B cell (primary cell): ENCODE measurements around the gene KMO. TPM values are rescaled to one million over a fixed set of nuclear protein-coding genes. Genes with fewer than 3 reads are reported as not detected.

Experiments
- ATAC-seq: fragments of 200-7000 bp; cut with Tn5 transposase; one replicate; pipeline ENCODE4 v1.10.0; 2021; ENCODE audit warnings: low read depth, mild to moderate bottlenecking, moderate number of reproducible peaks, moderate library complexity
- CTCF ChIA-PET: fragments of 350-600 bp; sonication (Branson Sonifier 250); formaldehyde crosslinking; loops from one replicate; lab custom pipeline; 2021; ENCODE audit warnings: antibody characterized with exemption, inconsistent platforms; lab: Charles Lee
- POLR2A ChIA-PET: fragments of 350-600 bp; sonication (Branson Sonifier 250); formaldehyde crosslinking; loops from one replicate; lab custom pipeline; 2021; ENCODE audit warnings: antibody characterized with exemption; lab: Charles Lee
- DNase-seq: peaks from one replicate; pipeline ENCODE4 v3.0.0; 2013
- H2AFZ ChIP-seq: 2 replicates; pipeline ENCODE4 v1.6.1; 2012; ENCODE audit warnings: mild to moderate bottlenecking, low read depth, low read length; ENCODE audit not compliant: insufficient read depth, poor library complexity, severe bottlenecking
- H3K27ac ChIP-seq, 2 donors: 1 replicate in 1 of 2; 2 replicates in 1 of 2; pipeline ENCODE4 v1.5.1; 2012 to 2013; ENCODE audit warnings: low read length in 2 of 2, mild to moderate bottlenecking in 2 of 2, moderate library complexity in 1 of 2
- H3K27me3 ChIP-seq, 4 experiments: fragments of 200-600 bp in 1 of 4; sonication (generic) in 1 of 4; replicated peaks in 1 of 4; 1 replicate in 2 of 4; 2 replicates in 2 of 4; pipeline versions ENCODE4 v1.6.1 to v1.7.0; 2013 to 2016; ENCODE audit warnings: low read length in 3 of 4, mild to moderate bottlenecking in 2 of 4, mixed read lengths in 1 of 4, moderate library complexity in 1 of 4; ENCODE audit not compliant: insufficient read depth in 4 of 4, control insufficient read depth in 3 of 4; ENCODE audit errors: control extremely low read depth in 1 of 4
- H3K36me3 ChIP-seq, 2 experiments: replicated peaks in 1 of 2; 1 replicate in 1 of 2; 2 replicates in 1 of 2; pipeline versions ENCODE4 v1.6.1 to v1.7.1; 2013; ENCODE audit warnings: low read length in 1 of 2; ENCODE audit not compliant: insufficient read depth in 2 of 2, control insufficient read depth in 1 of 2; ENCODE audit errors: control extremely low read depth in 1 of 2, extremely low read depth in 1 of 2
- H3K4me1 ChIP-seq, 2 donors: fragments of 200-600 bp in 1 of 2; sonication (generic) in 1 of 2; 1 replicate in 1 of 2; 2 replicates in 1 of 2; pipeline versions ENCODE4 v1.5.1 to v1.6.1; 2013 to 2017; ENCODE audit warnings: low read length in 2 of 2; ENCODE audit not compliant: control insufficient read depth in 2 of 2, insufficient read depth in 2 of 2
- H3K4me2 ChIP-seq: replicated peaks from 2 replicates; pipeline ENCODE3; 2012; ENCODE audit warnings: mild to moderate bottlenecking, low read depth, low read length; ENCODE audit not compliant: poor library complexity, severe bottlenecking
- H3K4me3 ChIP-seq, 5 experiments: fragments of 200-600 bp in 1 of 5; sonication (generic) in 1 of 5; 1 replicate in 3 of 5; 2 replicates in 2 of 5; pipeline versions ENCODE4 v1.5.1 to v1.7.0; 2011 to 2016; ENCODE audit warnings: low read length in 4 of 5, mild to moderate bottlenecking in 4 of 5, low read depth in 2 of 5, control low read depth in 1 of 5, moderate library complexity in 1 of 5; ENCODE audit not compliant: insufficient read depth in 1 of 5; ENCODE audit errors: control extremely low read depth in 1 of 5, extremely low read depth in 1 of 5
- H3K79me2 ChIP-seq: fragments of 200-600 bp; sonication (generic); one replicate; pipeline ENCODE4 v1.6.0; 2016; ENCODE audit warnings: low read length; ENCODE audit not compliant: control insufficient read depth, insufficient read depth
- H3K9ac ChIP-seq: fragments of 200-600 bp; sonication (generic); 2 replicates; pipeline ENCODE4 v1.6.1; 2017; ENCODE audit warnings: mild to moderate bottlenecking, low read length, moderate library complexity
- H3K9me3 ChIP-seq, 3 donors: one replicate each; pipeline versions ENCODE4 v1.6.1 to v1.7.1; 2013; ENCODE audit warnings: low read length in 2 of 3; ENCODE audit not compliant: control insufficient read depth in 2 of 3, insufficient read depth in 1 of 3; ENCODE audit errors: control extremely low read depth in 1 of 3
- H4K20me1 ChIP-seq: 2 replicates; pipeline ENCODE4 v1.6.0; 2012; ENCODE audit warnings: mild to moderate bottlenecking, low read length; ENCODE audit not compliant: insufficient read depth, control insufficient read depth, poor library complexity, severe bottlenecking
- H3K27ac Mint-ChIP-seq: one replicate; pipeline ENCODE4 v1.8.0; 2021; ENCODE audit warnings: mixed read lengths
- H3K27me3 Mint-ChIP-seq: one replicate; pipeline ENCODE4 v1.8.0; 2021; ENCODE audit warnings: mixed read lengths
- H3K4me1 Mint-ChIP-seq: one replicate; pipeline ENCODE4 v1.8.0; 2021; ENCODE audit warnings: mixed read lengths
- H3K4me3 Mint-ChIP-seq: one replicate; pipeline ENCODE4 v1.8.0; 2021; ENCODE audit warnings: mixed read lengths
- H3K9me3 Mint-ChIP-seq: one replicate; pipeline ENCODE4 v1.8.0; 2022; ENCODE audit warnings: mixed read lengths; ENCODE audit not compliant: insufficient read depth
- CTCF ChIP-seq: fragments of 200-600 bp; IDR thresholded peaks from one replicate; pipeline ENCODE4 v1.8.0; 2022; ENCODE audit warnings: antibody characterized with exemption, mild to moderate bottlenecking
- EZH2 ChIP-seq: IDR thresholded peaks from 2 replicates; pipeline ENCODE4 v1.6.1; 2012; ENCODE audit warnings: borderline replicate concordance, low read depth, mild to moderate bottlenecking, moderate library complexity, low read length; ENCODE audit not compliant: insufficient read depth, poor library complexity, severe bottlenecking
- WGBS: methylation state at CpG from one replicate; pipeline ENCODE4 v1.1.5; 2013; ENCODE audit warnings: missing lambda C conversion rate; ENCODE audit not compliant: insufficient coverage; 5-methylcytosine and 5-hydroxymethylcytosine counted together
- intact Hi-C: fragments of 100-400 bp; cut with micrococcal nuclease; formaldehyde crosslinking; loops from one replicate; pipeline ENCODE4 v1.10.0; 2022
- polyA plus RNA-seq: library from polyadenylated mRNA; depleted of rRNA; stranded (reverse); fragments of >200 nt; gene quantifications from 2 replicates; pipeline ENCODE4 v1.2.3, GENCODE V29; 2012
- total RNA-seq, 2 donors: library from RNA; stranded (reverse); fragments of 120-200 nt in 1 of 2; gene quantifications; 1 replicate in 1 of 2; 2 replicates in 1 of 2; pipeline versions ENCODE4 v1.2.3 to v1.2.4, GENCODE V29; 2013 to 2022

Gene KMO
- total and polyA plus RNA-seq, 2 donors (not counting 1 experiment from before 2014, with no cell fraction given): 14.0 to 34.0 TPM

- Mint-ChIP-seq H3K9me3 (no peaks in the 10 kb centered on the region), H3K4me1 (peaks cover 11% of the 10 kb centered on the region), H3K27me3 (no peaks in the 10 kb centered on the region), H3K27ac (peak overlapping the region; percentile 22), H3K4me3 (no peak overlapping the region)
- DNase-seq (no peak), ATAC-seq (no peak)
- H3K79me2 ChIP-seq: peaks cover 12% of the 10 kb centered on the region
- no peaks in the 10 kb centered on the region for H3K4me1 ChIP-seq
- H3K36me3 ChIP-seq: peaks cover 28 to 81% of the 10 kb centered on the region in 2 experiments
- WGBS: 85% methylated on average over 4 of the region's 4 CpGs
- H3K4me3 ChIP-seq: no peak overlapping the region
- no peak overlapping the region for H3K4me2 ChIP-seq
- intact Hi-C loops: no loop called here
- CTCF ChIA-PET: no interaction called here
- peak overlapping the region in 1 of 2 donors; percentile 28 for H3K27ac ChIP-seq
- POLR2A ChIA-PET: no interaction called here
- H4K20me1 ChIP-seq: no peaks in the 10 kb centered on the region
- no peak overlapping the region for H2AFZ ChIP-seq
- TF ChIP-seq CTCF: no peak
- no peak for TF ChIP-seq EZH2
- no peaks in the 10 kb centered on the region for H3K27me3 ChIP-seq
- H3K9ac ChIP-seq: no peak overlapping the region
- H3K9me3 ChIP-seq: no peaks in the 10 kb centered on the region
Measured at GRCh38 chr1:241560146-241560848, 28.1 kb downstream of the KMO start.

DNA sequence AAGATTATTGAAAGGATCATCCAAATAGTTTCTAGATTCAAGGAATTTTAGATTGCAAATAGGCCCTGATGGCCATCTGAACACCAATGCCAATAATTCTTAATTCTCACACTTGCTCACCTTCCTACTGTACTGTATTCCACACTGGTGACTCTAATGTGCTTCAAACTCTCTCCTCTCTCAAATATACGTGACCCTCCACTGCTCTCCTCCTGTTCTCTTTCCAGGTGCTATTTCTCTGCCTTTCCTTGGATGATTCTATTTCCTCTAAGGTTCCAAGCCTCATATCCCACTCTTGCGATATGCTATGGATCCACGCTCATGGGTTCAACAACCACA lies 28.6 kb downstream of the KMO start:
- peak overlapping the region; percentile 68 for H3K27ac Mint-ChIP-seq
- DNase-seq: no peak
- H3K4me3 ChIP-seq: no peak overlapping the region
- ATAC-seq: no peak
- intact Hi-C loops: no loop called here
- no peaks in the 10 kb centered on the region for H3K27me3 ChIP-seq
- no peaks in the 10 kb centered on the region for H3K9me3 Mint-ChIP-seq
- H3K4me3 Mint-ChIP-seq: no peak overlapping the region
- H3K4me1 Mint-ChIP-seq: peaks cover 11% of the 10 kb centered on the region
- H3K36me3 ChIP-seq: peaks cover 28 to 80% of the 10 kb centered on the region in 2 experiments
- CTCF ChIA-PET: no interaction called here
- no peak overlapping the region for H3K27ac ChIP-seq
- POLR2A ChIA-PET: no interaction called here
- H4K20me1 ChIP-seq: no peaks in the 10 kb centered on the region
- no peaks in the 10 kb centered on the region for H3K4me1 ChIP-seq
- WGBS: 94% methylated on average over 3 of the region's 3 CpGs
- H2AFZ ChIP-seq: no peak overlapping the region
- no peak overlapping the region for H3K9ac ChIP-seq
- H3K4me2 ChIP-seq: no peak overlapping the region
- no peaks in the 10 kb centered on the region for H3K9me3 ChIP-seq
- TF ChIP-seq CTCF (no peak), EZH2 (no peak)
- peaks cover 7% of the 10 kb centered on the region for H3K79me2 ChIP-seq
- H3K27me3 Mint-ChIP-seq: no peaks in the 10 kb centered on the region
